HG03025 (cell line): Measurements from ENCODE around the gene PSMB7.

Experiments used
- ATAC-seq: cut with Tn5 transposase; IDR thresholded peaks from one replicate; pipeline ENCODE4 v1.9.1; 2021; ENCODE audit warnings: mild to moderate bottlenecking, moderate library complexity; ENCODE audit not compliant: unreplicated experiment, low FRiP score

Gene PSMB7

GRCh38 chr9:124386201-124386600, 29.0 kb downstream of the PSMB7 start:
- no peak for ATAC-seq

- no peak for ATAC-seq
Observed at GRCh38 chr9:124385623-124386022, 29.6 kb downstream of the PSMB7 start.

- no peak for ATAC-seq
Observed at GRCh38 chr9:124384846-124385245, 30.4 kb downstream of the PSMB7 start.

- ATAC-seq = no peak
Observed at GRCh38 chr9:124384210-124384609, 31.0 kb downstream of the PSMB7 start.

- no peak for ATAC-seq
Observed at GRCh38 chr9:124381170-124381945, 33.9 kb downstream of the PSMB7 start.

GRCh38 chr9:124377551-124378406, 37.5 kb downstream of the PSMB7 start:
- ATAC-seq = no peak

GRCh38 chr9:124376329-124376728, 38.9 kb downstream of the PSMB7 start:
- ATAC-seq = no peak

GRCh38 chr9:124375726-124376125, 39.5 kb downstream of the PSMB7 start:
- no peak for ATAC-seq

GRCh38 chr9:124373851-124374250, 41.4 kb downstream of the PSMB7 start:
- ATAC-seq = no peak

GRCh38 chr9:124373386-124373785, 41.9 kb downstream of the PSMB7 start:
- ATAC-seq = no peak

- no peak for ATAC-seq
Observed at GRCh38 chr9:124372038-124372437, 43.2 kb downstream of the PSMB7 start.

GRCh38 chr9:124370896-124371582, 44.2 kb downstream of the PSMB7 start:
- ATAC-seq = no peak

- ATAC-seq = no peak
Observed at GRCh38 chr9:124369231-124369797, 45.9 kb downstream of the PSMB7 start.

GRCh38 chr9:124368692-124369091, 46.5 kb downstream of the PSMB7 start:
- ATAC-seq = no peak

GRCh38 chr9:124366476-124367220, 48.6 kb downstream of the PSMB7 start:
- no peak for ATAC-seq

GRCh38 chr9:124365036-124365435, 50.2 kb downstream of the PSMB7 start:
- no peak for ATAC-seq

GRCh38 chr9:124364141-124364540, 51.1 kb downstream of the PSMB7 start:
- no peak for ATAC-seq

GRCh38 chr9:124363326-124364096, 51.7 kb downstream of the PSMB7 start:
- no peak for ATAC-seq

GRCh38 chr9:124361128-124361527, 54.1 kb downstream of the PSMB7 start:
- ATAC-seq = no peak
